Measurements from ENCODE around the gene SIGLEC6. TPM values are rescaled to one million over a fixed set of nuclear protein-coding genes. Genes with fewer than 3 reads are reported as not detected.

SIGLEC6 gene
- polyA plus RNA-seq, 2 of the 4 experiments (the other 2 are of a cell fraction), result not detected

DNA sequence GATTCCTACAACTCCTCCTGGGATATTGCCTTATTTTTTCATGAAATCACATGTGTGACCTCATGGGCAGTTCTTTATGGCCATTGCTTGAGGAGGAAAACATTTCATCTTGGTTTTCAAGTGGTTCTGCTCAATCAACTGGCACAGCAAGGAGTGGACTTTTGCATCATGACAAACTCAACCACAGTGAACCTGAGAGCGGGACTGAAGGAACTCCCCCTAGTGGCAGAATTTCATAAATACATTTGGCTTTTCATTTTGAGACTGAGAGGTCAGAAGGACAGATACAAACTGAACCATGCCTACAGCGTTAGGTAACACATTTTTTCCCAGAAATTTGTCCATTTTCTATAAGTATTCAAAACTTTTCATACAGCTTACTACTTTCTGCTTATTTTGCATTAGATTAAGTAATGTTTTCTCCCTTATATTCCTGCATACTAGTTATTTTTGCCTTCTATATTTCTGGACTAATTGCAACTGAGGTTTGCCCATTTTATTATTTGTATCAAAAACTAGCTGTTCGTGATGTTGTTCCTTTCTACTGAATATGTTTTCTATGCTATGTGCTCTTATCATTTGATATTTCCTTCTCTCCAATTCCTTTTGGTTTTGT is 16.5 kb downstream of the SIGLEC6 start:
- TF ChIP-seq, protein P1, sequence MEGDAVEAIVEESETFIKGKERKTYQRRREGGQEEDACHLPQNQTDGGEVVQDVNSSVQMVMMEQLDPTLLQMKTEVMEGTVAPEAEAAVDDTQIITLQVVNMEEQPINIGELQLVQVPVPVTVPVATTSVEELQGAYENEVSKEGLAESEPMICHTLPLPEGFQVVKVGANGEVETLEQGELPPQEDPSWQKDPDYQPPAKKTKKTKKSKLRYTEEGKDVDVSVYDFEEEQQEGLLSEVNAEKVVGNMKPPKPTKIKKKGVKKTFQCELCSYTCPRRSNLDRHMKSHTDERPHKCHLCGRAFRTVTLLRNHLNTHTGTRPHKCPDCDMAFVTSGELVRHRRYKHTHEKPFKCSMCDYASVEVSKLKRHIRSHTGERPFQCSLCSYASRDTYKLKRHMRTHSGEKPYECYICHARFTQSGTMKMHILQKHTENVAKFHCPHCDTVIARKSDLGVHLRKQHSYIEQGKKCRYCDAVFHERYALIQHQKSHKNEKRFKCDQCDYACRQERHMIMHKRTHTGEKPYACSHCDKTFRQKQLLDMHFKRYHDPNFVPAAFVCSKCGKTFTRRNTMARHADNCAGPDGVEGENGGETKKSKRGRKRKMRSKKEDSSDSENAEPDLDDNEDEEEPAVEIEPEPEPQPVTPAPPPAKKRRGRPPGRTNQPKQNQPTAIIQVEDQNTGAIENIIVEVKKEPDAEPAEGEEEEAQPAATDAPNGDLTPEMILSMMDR (IDR thresholded peaks at IDR 0.05), result peak; percentile 64
- TF ChIP-seq TFCP2L1 (CRISPR knock-in tag; IDR thresholded peaks at IDR 0.05), result no peak
- TF ChIP-seq RAD21 (conservative IDR thresholded peaks at IDR 0.05 in 1 of 2, IDR thresholded peaks at IDR 0.05 in 1 of 2), result peak; percentile 47 to 56
- peak; percentile 57 for TF ChIP-seq SMC3 (IDR thresholded peaks at IDR 0.05)
- H3K4me1 ChIP-seq, result no peaks in the 10 kb centered on the region
- DNase-seq (ENCODE audit: low read depth in 1 of 2, low spot score in 1 of 2) (peak; percentile 48 to 63), ATAC-seq (peak; percentile 73 to 86), FAIRE-seq (peak; percentile 92)
- CTCF ChIA-PET, result interaction anchor here (0.7 to 4.8 kb wide), 25 partner anchors 8 to 177 kb away, joined by 3 to 32 read pairs (median 4); partner anchors contain the start of genes C19orf84, SIGLEC12 and SIGLEC6
- no peak overlapping the region for H3K27ac ChIP-seq
- no peak overlapping the region for H3K4me2 ChIP-seq
- 0% methylated on average over 3 of the region's 3 CpGs for WGBS (ENCODE audit: missing lambda C conversion rate)
- no peak overlapping the region for H3K4me3 ChIP-seq
- POLR2A ChIA-PET, result no interaction called here
- peaks cover 8% of the 10 kb centered on the region for H3K9me3 ChIP-seq

DNA sequence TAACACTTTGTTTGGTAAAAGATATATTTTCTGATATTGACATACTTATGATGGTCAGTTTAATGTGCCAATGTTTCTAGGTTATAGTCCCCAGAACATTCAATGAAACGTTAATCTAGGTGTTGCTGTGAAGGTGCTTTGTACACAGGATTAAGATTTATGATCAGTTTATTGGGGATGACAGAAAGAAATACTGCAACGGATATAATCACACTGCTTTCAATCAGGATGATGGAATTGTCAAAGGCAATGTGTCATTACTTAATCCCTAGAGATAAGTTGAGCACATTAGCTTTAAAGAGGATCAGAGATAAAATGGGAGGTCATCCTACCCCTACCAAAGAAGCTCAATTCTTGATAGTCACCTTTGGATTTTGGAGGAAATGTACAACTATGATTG is 17.5 kb downstream of the SIGLEC6 start:
- WGBS (ENCODE audit: missing lambda C conversion rate), result 13% methylated on average over 2 of the region's 2 CpGs
- ChIA-PET CTCF (interaction anchor here (0.6 to 4.8 kb wide), 20 partner anchors 9 to 485 kb away, joined by 3 to 32 read pairs (median 4); partner anchors contain the start of genes C19orf84, SIGLEC12 and SIGLEC6), POLR2A (no interaction called here)
- FAIRE-seq (no peak), ATAC-seq (no peak), DNase-seq (ENCODE audit: low read depth in 1 of 2, low spot score in 1 of 2) (no peak)
- H3K9me3 ChIP-seq, result peaks cover 8% of the 10 kb centered on the region
- TF ChIP-seq HOXB5 (CRISPR knock-in tag; IDR thresholded peaks at IDR 0.05), result no peak
- TF ChIP-seq NPAS2 (CRISPR knock-in tag; IDR thresholded peaks at IDR 0.05; ENCODE audit: borderline replicate concordance), result no peak
- TF ChIP-seq PBX3 (IDR thresholded peaks at IDR 0.05), result no peak
- TF ChIP-seq RCOR1 (IDR thresholded peaks at IDR 0.05; ENCODE audit: low read depth, low read length), result no peak
- no peak for TF ChIP-seq NR3C1 (IDR thresholded peaks at IDR 0.05)
- TF ChIP-seq RNF2 (IDR thresholded peaks at IDR 0.05; ENCODE audit: borderline replicate concordance, low read depth), result no peak
- TF ChIP-seq, protein P1 (IDR thresholded peaks at IDR 0.05), result no peak
- no peak for TF ChIP-seq JUN (IDR thresholded peaks at IDR 0.05)
- TF ChIP-seq SREBF2 (IDR thresholded peaks at IDR 0.05), result no peak
- no peak for TF ChIP-seq CBX2 (IDR thresholded peaks at IDR 0.05; ENCODE audit: borderline replicate concordance, low read depth)
- no peak for TF ChIP-seq JUNB (IDR thresholded peaks at IDR 0.05)
- TF ChIP-seq TFCP2L1 (CRISPR knock-in tag; IDR thresholded peaks at IDR 0.05), result no peak
- no peak for TF ChIP-seq MAX (IDR thresholded peaks at IDR 0.05)
- TF ChIP-seq HOXA7 (CRISPR knock-in tag; IDR thresholded peaks at IDR 0.05), result no peak
- no peak for TF ChIP-seq NFE2L2 (conservative IDR thresholded peaks at IDR 0.05; ENCODE audit: low read length)
- H3K4me3 ChIP-seq, result no peak overlapping the region
- H3K4me2 ChIP-seq, result no peak overlapping the region
- no peak overlapping the region for H3K27ac ChIP-seq
- no peaks in the 10 kb centered on the region for H3K4me1 ChIP-seq

DNA sequence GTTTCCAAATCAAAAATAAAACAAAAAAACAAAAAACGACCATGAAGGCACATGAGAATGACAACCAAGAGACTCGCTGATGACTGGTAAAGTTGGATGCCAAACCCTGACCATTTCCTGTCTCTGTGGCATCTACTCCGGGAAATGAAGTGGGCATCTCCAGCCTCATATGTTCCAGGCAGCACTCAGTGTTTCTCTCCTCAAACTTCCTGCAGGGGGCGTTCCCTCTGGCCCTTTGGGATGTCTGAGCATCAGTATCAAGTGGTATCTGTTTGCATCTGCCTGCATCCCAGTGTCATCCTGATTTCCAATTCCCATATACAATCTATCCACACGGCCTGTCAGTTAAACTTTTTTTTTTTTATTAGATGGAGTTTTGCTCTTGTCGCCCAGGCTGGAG is 20.1 kb downstream of the SIGLEC6 start:
- no peak for FAIRE-seq

More for the DNA sequence above, 20.1 kb downstream of the SIGLEC6 start:
- Histone ChIP-seq H3K9me3 (no peaks in the 10 kb centered on the region; the same call in 2 of the 3 replicates), H3K4me2 (no peak overlapping the region), H3K27ac (no peak overlapping the region), H3K4me1 (no peaks in the 10 kb centered on the region), H3K4me3 (no peak overlapping the region)
- ChIA-PET CTCF (no interaction called here), POLR2A (no interaction called here)
- 2% methylated on average over 6 of the region's 6 CpGs for WGBS (ENCODE audit: missing lambda C conversion rate)
- ATAC-seq (peak in 1 of 2 experiments; percentile 55; a peak in 2 of 6 replicates), DNase-seq (ENCODE audit: low read depth in 1 of 2, low spot score in 1 of 2) (peak in 1 of 2 experiments; percentile 19)
- TF ChIP-seq EHMT2 (IDR thresholded peaks at IDR 0.05; ENCODE audit: low read depth), result no peak
- no peak for TF ChIP-seq CBX8 (IDR thresholded peaks at IDR 0.05)
- TF ChIP-seq HOXA7 (CRISPR knock-in tag; IDR thresholded peaks at IDR 0.05), result no peak
- no peak for TF ChIP-seq NFE2L2 (conservative IDR thresholded peaks at IDR 0.05; ENCODE audit: low read length)
- no peak for TF ChIP-seq CHD2 (IDR thresholded peaks at IDR 0.05; ENCODE audit: low read length, partially characterized antibody)

Data from A549 (cell line).